Measurements from ENCODE around the gene KLK12. TPM values are rescaled to one million over a fixed set of nuclear protein-coding genes. Genes with fewer than 3 reads are reported as not detected.

KLK12 gene
- polyA plus RNA-seq, 1 donor (not counting 4 experiments of a cell fraction or from before 2014, with no cell fraction given) = not detected

DNA sequence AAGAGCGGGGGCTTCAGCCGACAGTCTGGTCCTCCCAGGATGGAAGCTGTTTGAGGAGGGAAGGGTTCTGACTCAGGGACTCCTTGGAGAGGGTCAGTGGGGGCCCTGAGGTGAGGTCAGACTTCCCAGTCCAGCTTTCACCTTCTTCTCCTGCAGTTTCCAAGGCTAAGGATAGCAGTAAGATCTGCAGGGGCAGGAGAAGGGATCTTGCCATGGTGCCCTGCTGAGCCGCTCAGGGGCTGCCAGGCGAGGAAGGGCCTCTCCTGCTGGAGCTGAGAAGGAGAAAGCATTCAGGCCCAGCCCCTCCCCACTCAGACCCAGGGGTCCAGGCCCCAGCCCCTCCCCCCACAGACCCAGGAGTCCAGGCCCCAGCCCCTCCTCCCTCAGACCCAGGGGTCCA lies 52.6 kb downstream of the KLK12 start:
- Histone ChIP-seq H2AFZ (ENCODE audit: control insufficient read depth, low read length) (no peak overlapping the region), H3K4me3 (ENCODE audit: control insufficient read depth in 2 of 3, extremely low read depth in 1 of 3, insufficient read depth in 2 of 3, low read depth in 1 of 3, low read length in 3 of 3) (peak overlapping the region in 1 of 3 experiments; percentile 1), H3K9ac (ENCODE audit: control insufficient read depth, extremely low read depth, insufficient read depth, low read length) (no peak overlapping the region), H3K27me3 (ENCODE audit: control insufficient read depth, extremely low read depth, insufficient read depth, low read length) (peaks cover 12% of the 10 kb centered on the region), H3K36me3 (ENCODE audit: control insufficient read depth in 2 of 2, extremely low read depth in 1 of 2, insufficient read depth in 2 of 2, low read length in 2 of 2) (no peaks in the 10 kb centered on the region), H3K4me2 (ENCODE audit: control insufficient read depth, extremely low read depth, insufficient read depth, low read depth, low read length) (no peak overlapping the region), H3K4me1 (ENCODE audit: control insufficient read depth, extremely low read depth, insufficient read depth, low read length) (peaks cover 9% of the 10 kb centered on the region), H3K27ac (ENCODE audit: control insufficient read depth, insufficient read depth, low read length) (no peak overlapping the region), H3K9me3 (ENCODE audit: control insufficient read depth, low read depth, low read length) (no peaks in the 10 kb centered on the region), H4K20me1 (ENCODE audit: control insufficient read depth, extremely low read depth, insufficient read depth, low read length) (no peaks in the 10 kb centered on the region), H3K79me2 (ENCODE audit: control insufficient read depth, insufficient read depth, low read length) (no peaks in the 10 kb centered on the region), H3K9me1 (ENCODE audit: control insufficient read depth, extremely low read depth, insufficient read depth, low read length) (no peaks in the 10 kb centered on the region)
- DNase-seq (ENCODE audit: low read depth, low spot score) = no peak
- dilution Hi-C loops (cut with MboI; ENCODE audit: extremely low pct_ligation_motif_present, low sequenced_read_pairs) = no loop called here
- TF ChIP-seq, protein P1, sequence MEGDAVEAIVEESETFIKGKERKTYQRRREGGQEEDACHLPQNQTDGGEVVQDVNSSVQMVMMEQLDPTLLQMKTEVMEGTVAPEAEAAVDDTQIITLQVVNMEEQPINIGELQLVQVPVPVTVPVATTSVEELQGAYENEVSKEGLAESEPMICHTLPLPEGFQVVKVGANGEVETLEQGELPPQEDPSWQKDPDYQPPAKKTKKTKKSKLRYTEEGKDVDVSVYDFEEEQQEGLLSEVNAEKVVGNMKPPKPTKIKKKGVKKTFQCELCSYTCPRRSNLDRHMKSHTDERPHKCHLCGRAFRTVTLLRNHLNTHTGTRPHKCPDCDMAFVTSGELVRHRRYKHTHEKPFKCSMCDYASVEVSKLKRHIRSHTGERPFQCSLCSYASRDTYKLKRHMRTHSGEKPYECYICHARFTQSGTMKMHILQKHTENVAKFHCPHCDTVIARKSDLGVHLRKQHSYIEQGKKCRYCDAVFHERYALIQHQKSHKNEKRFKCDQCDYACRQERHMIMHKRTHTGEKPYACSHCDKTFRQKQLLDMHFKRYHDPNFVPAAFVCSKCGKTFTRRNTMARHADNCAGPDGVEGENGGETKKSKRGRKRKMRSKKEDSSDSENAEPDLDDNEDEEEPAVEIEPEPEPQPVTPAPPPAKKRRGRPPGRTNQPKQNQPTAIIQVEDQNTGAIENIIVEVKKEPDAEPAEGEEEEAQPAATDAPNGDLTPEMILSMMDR (optimal IDR thresholded peaks at IDR 0.05 in 1 of 3, IDR thresholded peaks at IDR 0.05 in 1 of 3, conservative IDR thresholded peaks at IDR 0.05 in 1 of 3; ENCODE audit: extremely low read depth in 1 of 3, insufficient read depth in 2 of 3, low read length in 3 of 3) = no peak
- TF ChIP-seq EZH2 (IDR thresholded peaks at IDR 0.05; ENCODE audit: low read length) = no peak
- FAIRE-seq = no peak

DNA sequence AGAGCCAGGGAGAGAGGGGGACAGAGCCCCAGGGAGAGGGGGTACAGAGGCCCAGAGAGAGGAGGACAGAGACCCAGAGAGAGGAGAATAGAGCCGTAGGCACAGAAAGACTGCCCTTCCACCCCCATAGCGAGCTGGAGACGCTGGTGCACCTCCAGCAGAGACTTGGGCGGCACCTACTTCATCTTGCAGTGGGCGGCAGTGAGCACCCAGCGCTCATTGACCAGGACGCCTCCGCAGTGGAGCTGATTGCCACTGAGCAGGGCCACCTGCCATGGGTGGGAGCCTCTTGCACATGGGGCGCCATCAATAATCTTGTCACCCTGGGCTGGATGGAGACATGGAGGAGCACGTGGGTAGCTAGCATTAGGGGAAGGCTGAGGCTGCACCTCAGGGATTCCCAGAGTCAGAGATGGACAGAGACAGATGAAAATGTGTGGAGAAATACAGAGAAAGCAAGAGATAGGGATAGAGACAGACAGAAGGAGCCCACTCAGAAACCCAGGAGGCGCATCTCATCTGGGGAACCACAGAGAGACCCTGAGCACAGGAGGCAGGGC lies 53.1 kb downstream of the KLK12 start:
- Histone ChIP-seq H3K27me3 (ENCODE audit: control insufficient read depth, extremely low read depth, insufficient read depth, low read length) (peaks cover 12% of the 10 kb centered on the region), H3K9ac (ENCODE audit: control insufficient read depth, extremely low read depth, insufficient read depth, low read length) (no peak overlapping the region), H3K36me3 (ENCODE audit: control insufficient read depth in 2 of 2, extremely low read depth in 1 of 2, insufficient read depth in 2 of 2, low read length in 2 of 2) (no peaks in the 10 kb centered on the region), H3K9me1 (ENCODE audit: control insufficient read depth, extremely low read depth, insufficient read depth, low read length) (no peaks in the 10 kb centered on the region), H3K79me2 (ENCODE audit: control insufficient read depth, insufficient read depth, low read length) (no peaks in the 10 kb centered on the region), H4K20me1 (ENCODE audit: control insufficient read depth, extremely low read depth, insufficient read depth, low read length) (no peaks in the 10 kb centered on the region), H3K4me1 (ENCODE audit: control insufficient read depth, extremely low read depth, insufficient read depth, low read length) (peaks cover 9% of the 10 kb centered on the region), H3K9me3 (ENCODE audit: control insufficient read depth, low read depth, low read length) (no peaks in the 10 kb centered on the region), H3K4me2 (ENCODE audit: control insufficient read depth, extremely low read depth, insufficient read depth, low read depth, low read length) (no peak overlapping the region), H2AFZ (ENCODE audit: control insufficient read depth, low read length) (no peak overlapping the region), H3K27ac (ENCODE audit: control insufficient read depth, insufficient read depth, low read length) (no peak overlapping the region), H3K4me3 (ENCODE audit: control insufficient read depth in 2 of 3, extremely low read depth in 1 of 3, insufficient read depth in 2 of 3, low read depth in 1 of 3, low read length in 3 of 3) (peak overlapping the region in 1 of 3 experiments; percentile 1)
- FAIRE-seq (no peak), DNase-seq (ENCODE audit: low read depth, low spot score) (no peak)
- TF ChIP-seq, protein P1 (optimal IDR thresholded peaks at IDR 0.05 in 1 of 3, IDR thresholded peaks at IDR 0.05 in 1 of 3, conservative IDR thresholded peaks at IDR 0.05 in 1 of 3; ENCODE audit: extremely low read depth in 1 of 3, insufficient read depth in 2 of 3, low read length in 3 of 3) = no peak
- no peak for TF ChIP-seq EZH2 (IDR thresholded peaks at IDR 0.05; ENCODE audit: low read length)
- dilution Hi-C loops (cut with MboI; ENCODE audit: extremely low pct_ligation_motif_present, low sequenced_read_pairs) = no loop called here
